Astrocyte (in vitro differentiated cells and primary cell): ENCODE results near the gene SST. TPM values are rescaled to one million over a fixed set of nuclear protein-coding genes. Genes with fewer than 3 reads are reported as not detected.

Experiments
- DNase-seq: peaks from one replicate; pipeline ENCODE4 v3.0.0-alpha.2; 2010; ENCODE audit warnings: low read depth
- FAIRE-seq: peaks from 2 replicates; lab custom pipeline; 2011; peaks lifted over from hg19 to GRCh38; lab: Jason Lieb, UNC
- H2AFZ ChIP-seq: 2 replicates; pipeline ENCODE4 v1.6.0; 2012; ENCODE audit warnings: low read depth, low read length, inconsistent platforms
- H3K27ac ChIP-seq: 2 replicates; pipeline ENCODE4 v1.5.1; 2011; ENCODE audit warnings: low read depth, low read length, inconsistent platforms
- H3K27me3 ChIP-seq: 2 replicates; pipeline ENCODE4 v1.6.0; 2011; ENCODE audit warnings: low read length, inconsistent platforms; ENCODE audit not compliant: insufficient read depth
- H3K36me3 ChIP-seq: 2 replicates; pipeline ENCODE4 v1.5.1; 2011; ENCODE audit warnings: low read length, inconsistent platforms; ENCODE audit not compliant: insufficient read depth
- H3K4me1 ChIP-seq: 2 replicates; pipeline ENCODE4 v1.5.1; 2011; ENCODE audit warnings: low read length, inconsistent platforms; ENCODE audit not compliant: insufficient read depth
- H3K4me2 ChIP-seq: 2 replicates; pipeline ENCODE4 v1.6.0; 2012; ENCODE audit warnings: low read length, inconsistent platforms
- H3K4me3 ChIP-seq: 2 replicates; pipeline ENCODE4 v1.5.1; 2011; ENCODE audit warnings: low read depth, mild to moderate bottlenecking, low read length, inconsistent platforms; ENCODE audit not compliant: insufficient read depth
- H3K79me2 ChIP-seq: 2 replicates; pipeline ENCODE4 v1.6.0; 2012; ENCODE audit warnings: mild to moderate bottlenecking, low read length, inconsistent platforms; ENCODE audit not compliant: insufficient read depth
- H3K9ac ChIP-seq: 2 replicates; pipeline ENCODE4 v1.6.0; 2012; ENCODE audit warnings: mild to moderate bottlenecking, low read length, inconsistent platforms
- H3K9me3 ChIP-seq: 2 replicates; pipeline ENCODE4 v1.5.1; 2012; ENCODE audit warnings: low read depth, mild to moderate bottlenecking, low read length, inconsistent platforms; ENCODE audit not compliant: insufficient read depth
- H4K20me1 ChIP-seq: 2 replicates; pipeline ENCODE4 v1.6.0; 2012; ENCODE audit warnings: low read length, inconsistent platforms; ENCODE audit not compliant: insufficient read depth
- H3K27ac Mint-ChIP-seq: one replicate; pipeline ENCODE4 v1.8.0; 2021; ENCODE audit warnings: mild to moderate bottlenecking, mixed read lengths; ENCODE audit not compliant: unreplicated experiment
- H3K27me3 Mint-ChIP-seq: one replicate; pipeline ENCODE4 v1.8.0; 2021; ENCODE audit warnings: low read depth, mixed read lengths; ENCODE audit not compliant: unreplicated experiment
- H3K36me3 Mint-ChIP-seq: one replicate; pipeline ENCODE4 v1.8.0; 2021; ENCODE audit warnings: low read depth, mixed read lengths; ENCODE audit not compliant: unreplicated experiment
- H3K4me1 Mint-ChIP-seq: one replicate; pipeline ENCODE4 v1.8.0; 2021; ENCODE audit warnings: low read depth, mixed read lengths; ENCODE audit not compliant: unreplicated experiment
- H3K4me3 Mint-ChIP-seq: one replicate; pipeline ENCODE4 v1.8.0; 2021; ENCODE audit warnings: mild to moderate bottlenecking, moderate library complexity, mixed read lengths; ENCODE audit not compliant: unreplicated experiment
- H3K9me3 Mint-ChIP-seq: one replicate; pipeline ENCODE4 v1.8.0; 2021; ENCODE audit warnings: mild to moderate bottlenecking, mixed read lengths; ENCODE audit not compliant: unreplicated experiment
- EZH2 ChIP-seq: IDR thresholded peaks from 2 replicates; pipeline ENCODE4 v1.6.1; 2012; ENCODE audit warnings: mild to moderate bottlenecking, low read length, inconsistent platforms; ENCODE audit not compliant: insufficient read depth
- total RNA-seq: library from RNA; stranded (reverse); gene quantifications from 2 replicates; pipeline ENCODE4 v1.2.1, GENCODE V29; 2021
- TF ChIP-seq, protein P1 (sequence below): IDR thresholded peaks from 2 replicates; pipeline ENCODE4 v1.5.1; 2011; ENCODE audit warnings: low read depth, mild to moderate bottlenecking, inconsistent platforms, low read length, moderate library complexity; ENCODE audit not compliant: insufficient read depth

SST gene
- total RNA-seq, 1 donor from 2014 or later: 0.77 TPM

DNA sequence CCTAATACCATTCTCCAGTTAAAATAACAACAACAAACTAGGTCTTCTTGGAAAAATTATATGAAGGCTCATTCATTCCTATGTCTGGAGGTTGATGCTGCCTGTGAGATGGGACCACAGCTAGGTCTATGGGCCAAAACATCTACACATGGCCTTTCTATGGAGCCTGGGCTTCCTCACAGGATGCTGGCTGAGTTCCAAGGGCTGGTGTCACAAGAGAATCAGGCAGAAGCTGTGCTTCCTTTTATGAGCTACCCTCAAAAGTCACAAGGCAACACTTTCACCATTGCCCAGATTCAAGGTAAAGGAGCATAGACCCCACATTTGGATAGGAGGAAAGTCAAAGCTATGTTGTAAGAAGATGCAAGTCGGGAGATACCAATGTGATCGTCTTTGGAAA, 36.8 kb upstream of the SST start:
- H3K9me3 Mint-ChIP-seq: no peaks in the 10 kb centered on the region
- DNase-seq: no peak
- H3K4me3 Mint-ChIP-seq: no peak overlapping the region
- Histone ChIP-seq H3K36me3 (no peaks in the 10 kb centered on the region), H3K27me3 (no peaks in the 10 kb centered on the region), H3K79me2 (no peaks in the 10 kb centered on the region), H4K20me1 (no peaks in the 10 kb centered on the region), H3K4me1 (no peaks in the 10 kb centered on the region), H3K27ac (no peak overlapping the region), H3K4me3 (no peak overlapping the region), H3K9me3 (no peaks in the 10 kb centered on the region), H3K9ac (no peak overlapping the region), H2AFZ (no peak overlapping the region), H3K4me2 (no peak overlapping the region)
- no peak for FAIRE-seq
- H3K27me3 Mint-ChIP-seq: peaks cover 4% of the 10 kb centered on the region
- peaks cover 7% of the 10 kb centered on the region for H3K4me1 Mint-ChIP-seq
- H3K36me3 Mint-ChIP-seq: no peaks in the 10 kb centered on the region
- H3K27ac Mint-ChIP-seq: no peak overlapping the region
- TF ChIP-seq, protein P1, sequence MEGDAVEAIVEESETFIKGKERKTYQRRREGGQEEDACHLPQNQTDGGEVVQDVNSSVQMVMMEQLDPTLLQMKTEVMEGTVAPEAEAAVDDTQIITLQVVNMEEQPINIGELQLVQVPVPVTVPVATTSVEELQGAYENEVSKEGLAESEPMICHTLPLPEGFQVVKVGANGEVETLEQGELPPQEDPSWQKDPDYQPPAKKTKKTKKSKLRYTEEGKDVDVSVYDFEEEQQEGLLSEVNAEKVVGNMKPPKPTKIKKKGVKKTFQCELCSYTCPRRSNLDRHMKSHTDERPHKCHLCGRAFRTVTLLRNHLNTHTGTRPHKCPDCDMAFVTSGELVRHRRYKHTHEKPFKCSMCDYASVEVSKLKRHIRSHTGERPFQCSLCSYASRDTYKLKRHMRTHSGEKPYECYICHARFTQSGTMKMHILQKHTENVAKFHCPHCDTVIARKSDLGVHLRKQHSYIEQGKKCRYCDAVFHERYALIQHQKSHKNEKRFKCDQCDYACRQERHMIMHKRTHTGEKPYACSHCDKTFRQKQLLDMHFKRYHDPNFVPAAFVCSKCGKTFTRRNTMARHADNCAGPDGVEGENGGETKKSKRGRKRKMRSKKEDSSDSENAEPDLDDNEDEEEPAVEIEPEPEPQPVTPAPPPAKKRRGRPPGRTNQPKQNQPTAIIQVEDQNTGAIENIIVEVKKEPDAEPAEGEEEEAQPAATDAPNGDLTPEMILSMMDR: no peak
- TF ChIP-seq EZH2: no peak

DNA sequence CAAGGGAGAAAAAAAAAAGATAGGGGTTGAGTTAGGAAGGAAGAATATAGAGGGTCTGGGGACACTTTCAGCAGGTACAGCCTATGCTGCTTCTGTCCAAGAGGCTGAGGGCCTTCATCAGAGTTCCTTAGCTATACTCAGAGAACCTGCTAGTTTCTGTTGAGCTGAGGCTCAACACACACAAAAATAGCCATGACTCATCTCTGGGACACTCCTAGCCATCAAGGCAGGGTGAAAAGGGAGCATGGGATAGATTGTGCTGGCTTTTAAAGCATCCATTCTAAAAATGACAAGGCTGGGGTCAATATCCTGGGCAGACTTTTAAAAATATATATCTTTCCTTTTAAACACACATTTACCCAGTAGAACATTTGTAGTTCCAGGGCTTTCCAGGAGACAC, 35.0 kb upstream of the SST start:
- H3K4me3 Mint-ChIP-seq: no peak overlapping the region
- H3K4me1 Mint-ChIP-seq: peaks cover 7% of the 10 kb centered on the region
- peaks cover 4% of the 10 kb centered on the region for H3K27me3 ChIP-seq
- H3K4me1 ChIP-seq: no peaks in the 10 kb centered on the region
- no peak overlapping the region for H3K4me2 ChIP-seq
- H3K79me2 ChIP-seq: no peaks in the 10 kb centered on the region
- no peak overlapping the region for H3K9ac ChIP-seq
- no peaks in the 10 kb centered on the region for H3K36me3 ChIP-seq
- TF ChIP-seq, protein P1: no peak
- no peak for TF ChIP-seq EZH2
- no peaks in the 10 kb centered on the region for H3K9me3 Mint-ChIP-seq
- no peaks in the 10 kb centered on the region for H4K20me1 ChIP-seq
- H3K27ac ChIP-seq: no peak overlapping the region
- DNase-seq: peak; percentile 8
- H3K9me3 ChIP-seq: no peaks in the 10 kb centered on the region
- peaks cover 15% of the 10 kb centered on the region for H3K27me3 Mint-ChIP-seq
- H3K27ac Mint-ChIP-seq: peak overlapping the region; percentile 26
- H3K4me3 ChIP-seq: no peak overlapping the region
- no peaks in the 10 kb centered on the region for H3K36me3 Mint-ChIP-seq
- H2AFZ ChIP-seq: no peak overlapping the region
- no peak for FAIRE-seq

DNA sequence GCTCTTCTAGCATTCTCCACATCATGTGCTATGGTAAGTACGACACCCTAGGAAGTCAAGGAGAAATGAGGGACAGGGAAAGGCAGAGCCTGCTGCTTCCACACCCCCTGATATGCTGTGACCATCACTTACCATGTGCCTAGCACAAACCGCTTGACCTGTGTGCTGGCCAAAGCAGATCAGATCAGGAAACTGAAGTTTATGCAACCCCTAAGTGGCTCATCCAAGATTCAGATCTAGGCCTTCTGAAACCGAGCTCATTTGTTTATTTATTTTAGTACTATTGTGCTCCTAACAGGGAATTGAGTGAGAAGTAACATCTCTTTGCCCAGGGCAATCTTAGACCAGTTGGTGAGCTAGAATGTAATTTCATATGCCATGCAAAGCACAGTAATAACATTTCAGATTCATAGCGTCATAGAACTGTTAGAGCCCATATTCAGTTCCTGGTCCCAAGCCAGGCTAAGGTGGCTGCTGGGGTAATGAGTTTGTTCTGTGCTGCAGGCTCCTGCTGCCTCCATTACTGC, 32.4 kb upstream of the SST start, which contains the start of gene RTP2:
Gene RTP2 (minus strand): TSS at position 51 of the 527 bp plus-strand sequence. CDS start 429 bp downstream, outside the sequence.
- H3K36me3 Mint-ChIP-seq: no peaks in the 10 kb centered on the region
- Histone ChIP-seq H2AFZ (no peak within 1 kb of the TSS), H3K4me2 (no peak within 1 kb of the TSS), H3K27ac (no peak within 1 kb of the TSS), H4K20me1 (no peaks in the 10 kb centered on the region), H3K79me2 (no peaks in the 10 kb centered on the region), H3K36me3 (no peaks in the 10 kb centered on the region), H3K4me3 (no peak within 1 kb of the TSS), H3K27me3 (peaks cover 5% of the 10 kb centered on the region), H3K9ac (no peak within 1 kb of the TSS), H3K4me1 (no peaks in the 10 kb centered on the region), H3K9me3 (no peaks in the 10 kb centered on the region)
- DNase-seq (no peak), FAIRE-seq (no peak)
- H3K27me3 Mint-ChIP-seq: peaks cover 23% of the 10 kb centered on the region
- no peak within 1 kb of the TSS for H3K4me3 Mint-ChIP-seq
- TF ChIP-seq, protein P1: no peak
- TF ChIP-seq EZH2: no peak
- peaks cover 2% of the 10 kb centered on the region for H3K9me3 Mint-ChIP-seq
- peaks cover 7% of the 10 kb centered on the region for H3K4me1 Mint-ChIP-seq
- no peak within 1 kb of the TSS for H3K27ac Mint-ChIP-seq
